Measurements from ENCODE around the gene NOL9. TPM values are rescaled to one million over a fixed set of nuclear protein-coding genes. Genes with fewer than 3 reads are reported as not detected.
"Not testable (repeated sequence)": the region's sequence is repeated elsewhere in the genome, so short reads cannot be mapped to it uniquely, and the experiment has no call there.

The NOL9 gene
- total RNA-seq, 1 donor from 2014 or later: 23.2 TPM

- no peak for DNase-seq (ENCODE audit: low spot score)
Measured at GRCh38 chr1:6505367-6506209, 48.7 kb downstream of the NOL9 start.

GRCh38 chr1:6504887-6505286, 49.4 kb downstream of the NOL9 start:
- DNase-seq (ENCODE audit: low spot score): no peak

GRCh38 chr1:6503884-6504602, 50.3 kb downstream of the NOL9 start:
- DNase-seq (ENCODE audit: low spot score): no peak

- DNase-seq (ENCODE audit: low spot score): no peak
Measured at GRCh38 chr1:6502000-6502891, 52.1 kb downstream of the NOL9 start.

- no peak for DNase-seq (ENCODE audit: low spot score)
Measured at GRCh38 chr1:6501279-6501813, 53.0 kb downstream of the NOL9 start.

DNA sequence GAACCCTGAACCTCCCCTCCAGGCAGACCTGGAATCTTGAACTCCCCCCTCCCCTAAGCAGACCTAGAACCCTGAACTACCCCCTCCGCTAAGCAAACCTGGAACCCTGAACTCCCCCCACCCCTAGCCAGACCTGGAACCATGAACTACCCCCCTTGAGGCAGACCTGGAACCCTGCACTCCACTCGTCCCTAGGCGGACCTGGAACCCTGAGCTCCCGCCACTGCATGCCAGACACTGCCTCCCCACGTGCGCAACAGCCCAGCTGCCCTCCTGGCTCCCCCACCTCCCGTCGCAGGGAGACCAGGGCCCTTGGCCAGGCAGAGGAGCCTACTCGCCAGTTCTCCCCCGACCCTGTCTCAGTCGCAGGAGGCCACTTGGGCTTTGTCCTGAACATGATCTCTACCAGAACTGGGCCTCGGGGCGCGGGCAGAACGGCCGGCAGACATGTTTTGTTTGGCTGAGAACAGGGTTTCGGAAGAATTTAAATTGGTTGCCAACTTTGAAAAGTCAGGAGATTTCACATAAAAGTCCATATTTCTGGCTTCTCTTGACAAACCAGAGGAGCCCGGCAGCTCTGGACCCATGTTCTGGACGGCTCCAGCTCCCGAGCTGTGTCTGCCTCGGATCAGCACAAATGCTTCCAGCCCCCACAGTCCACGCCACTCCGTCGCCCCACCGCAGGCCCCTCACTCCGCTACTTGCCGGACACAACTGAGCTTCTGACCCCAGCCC, 53.6 kb downstream of the NOL9 start:
- no peak for DNase-seq (ENCODE audit: low spot score)

- DNase-seq (ENCODE audit: low spot score): no peak
Measured at GRCh38 chr1:6499296-6499695, 55.0 kb downstream of the NOL9 start.

DNA sequence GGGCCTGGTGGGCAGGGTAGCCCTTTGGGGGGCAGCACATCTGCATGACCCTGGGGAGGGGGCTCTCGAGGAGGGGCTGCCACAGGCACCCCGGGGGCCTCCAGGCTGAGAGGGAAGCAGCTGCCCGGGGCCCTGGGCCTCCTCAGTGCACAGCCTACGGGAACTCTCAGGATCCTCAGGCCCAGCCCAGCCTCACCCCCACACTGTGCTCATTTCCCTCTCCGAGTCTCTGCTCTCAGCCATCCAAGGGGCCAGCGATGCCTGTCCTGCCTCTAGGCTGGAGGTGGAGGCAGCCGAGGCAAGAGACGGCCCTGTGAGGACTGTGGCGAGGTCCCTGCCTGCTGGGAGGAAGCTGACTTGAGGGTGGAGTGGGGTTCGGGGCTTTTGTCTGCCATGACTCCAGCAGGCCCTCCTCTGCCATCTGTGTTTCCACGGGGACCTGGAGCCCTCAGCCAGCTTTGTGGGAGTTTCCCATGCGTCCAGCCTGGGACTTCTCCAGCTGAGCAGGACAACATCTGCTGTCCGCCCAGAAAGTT, 55.7 kb downstream of the NOL9 start:
- DNase-seq (ENCODE audit: low spot score): no peak

GRCh38 chr1:6497867-6498575, 56.3 kb downstream of the NOL9 start:
- no peak for DNase-seq (ENCODE audit: low spot score)

DNA sequence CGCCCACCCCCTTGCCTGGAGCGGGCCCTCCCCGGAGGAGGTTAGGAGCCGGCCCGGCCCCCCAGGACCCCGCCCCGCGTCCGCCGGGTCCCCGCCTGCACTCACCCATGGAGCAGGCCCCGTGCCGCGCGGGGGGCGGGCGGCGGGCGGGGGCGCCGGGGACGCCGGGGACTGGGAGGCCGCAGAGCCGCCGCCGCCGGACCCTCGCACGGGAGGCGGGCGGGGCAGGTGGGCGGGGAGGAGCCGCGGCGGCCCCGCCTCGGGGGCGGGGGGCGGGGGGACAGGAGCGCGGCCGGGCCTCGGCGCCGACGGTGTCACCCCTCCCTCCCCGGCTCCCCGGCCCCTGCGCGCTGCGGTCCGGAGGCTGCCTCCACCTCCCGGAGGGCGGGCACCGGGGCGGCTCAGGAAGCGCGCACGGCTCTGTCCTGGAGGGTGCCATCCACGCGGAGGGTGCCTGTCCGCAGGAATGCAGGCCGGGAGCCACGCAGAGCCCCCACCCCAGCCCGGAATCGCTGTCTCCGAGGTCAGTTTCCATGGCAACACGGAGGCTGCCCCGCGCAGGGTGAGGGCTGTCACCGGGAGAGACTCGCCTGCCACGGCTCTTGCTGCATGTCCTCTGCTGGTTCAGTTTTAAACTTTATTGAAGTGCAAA, 57.0 kb downstream of the NOL9 start:
- DNase-seq (ENCODE audit: low spot score): no peak

DNA sequence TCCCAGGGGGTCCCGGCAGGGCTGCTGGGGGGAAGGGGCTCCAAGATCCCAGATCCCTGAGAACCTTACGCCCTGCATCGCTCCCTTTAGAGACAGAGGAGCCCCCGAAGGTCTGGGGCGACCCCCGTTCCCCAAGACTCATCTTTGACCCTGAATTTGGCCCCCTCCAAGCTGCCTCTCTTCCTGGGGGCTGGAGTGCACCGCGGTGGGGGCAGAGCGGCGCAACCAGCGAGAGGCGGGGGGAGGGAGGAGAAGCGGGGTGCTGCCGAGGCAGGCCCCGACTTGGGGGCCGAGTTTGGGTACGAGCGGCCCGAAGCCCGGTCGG, 57.5 kb downstream of the NOL9 start:
- DNase-seq (ENCODE audit: low spot score): no peak

- no peak for DNase-seq (ENCODE audit: low spot score)
Measured at GRCh38 chr1:6496365-6496721, 58.0 kb downstream of the NOL9 start.

DNA sequence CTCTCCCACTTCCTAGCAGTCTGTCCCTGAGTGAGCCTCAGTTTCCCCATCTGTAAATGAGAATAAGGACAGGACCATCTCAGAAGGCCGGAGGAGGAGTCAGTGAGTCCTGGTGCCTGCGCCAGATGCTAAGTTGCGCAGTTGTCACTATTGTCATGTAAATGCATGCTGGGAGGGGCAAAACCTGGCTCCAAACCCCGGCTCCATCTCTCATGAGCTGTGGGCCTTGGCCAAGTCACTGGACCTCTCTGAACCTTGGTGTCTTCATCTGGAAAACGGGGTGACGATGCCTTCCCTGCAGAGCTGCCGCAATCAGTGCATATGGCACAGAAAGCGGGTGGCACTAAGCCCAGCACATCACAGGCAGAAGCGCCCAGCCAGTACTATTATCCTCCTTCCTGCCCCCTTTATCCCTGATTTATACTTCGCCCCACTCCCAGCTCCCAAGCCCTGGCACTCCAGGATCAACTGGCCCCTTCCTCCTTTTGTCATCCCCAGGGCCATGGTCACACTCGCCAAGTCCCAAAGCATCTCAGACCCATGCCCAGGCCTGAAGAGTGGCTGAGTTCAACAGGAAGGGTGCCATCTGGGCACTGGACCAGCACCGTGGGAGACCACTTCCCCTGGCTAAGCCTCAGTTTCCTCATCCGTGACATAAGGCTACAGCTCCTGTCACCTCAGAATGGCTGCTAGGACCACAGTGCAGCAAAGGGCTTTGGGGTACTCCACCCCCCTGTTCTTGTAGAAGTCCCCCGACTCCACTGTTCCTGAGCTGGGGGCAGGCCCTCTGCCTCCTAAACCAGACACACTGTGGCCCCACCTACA, 58.6 kb downstream of the NOL9 start:
- DNase-seq (ENCODE audit: low spot score): no peak

DNA sequence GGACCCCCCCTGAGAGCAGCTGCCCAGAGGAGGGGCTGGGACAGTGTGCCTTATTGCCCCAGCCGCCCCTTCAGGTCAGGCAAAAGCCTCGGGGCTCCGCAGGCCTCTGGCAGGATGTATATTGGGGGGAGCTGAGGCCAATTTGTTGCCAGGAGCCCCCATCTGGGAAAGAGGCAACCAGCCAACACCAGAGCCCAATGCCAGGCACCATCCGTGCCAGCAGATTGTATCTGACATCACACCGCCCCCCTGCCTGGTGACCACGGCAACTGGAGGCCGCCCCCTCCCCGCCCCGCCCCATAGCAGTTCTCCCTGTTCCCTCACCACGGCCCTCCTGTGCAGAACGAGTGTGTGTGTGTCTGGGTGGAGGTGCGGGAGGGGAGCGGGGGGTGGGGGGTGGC, 59.3 kb downstream of the NOL9 start:
- DNase-seq (ENCODE audit: low spot score): no peak

- DNase-seq (ENCODE audit: low spot score): no peak
Measured at GRCh38 chr1:6494627-6495026, 59.7 kb downstream of the NOL9 start.

DNA sequence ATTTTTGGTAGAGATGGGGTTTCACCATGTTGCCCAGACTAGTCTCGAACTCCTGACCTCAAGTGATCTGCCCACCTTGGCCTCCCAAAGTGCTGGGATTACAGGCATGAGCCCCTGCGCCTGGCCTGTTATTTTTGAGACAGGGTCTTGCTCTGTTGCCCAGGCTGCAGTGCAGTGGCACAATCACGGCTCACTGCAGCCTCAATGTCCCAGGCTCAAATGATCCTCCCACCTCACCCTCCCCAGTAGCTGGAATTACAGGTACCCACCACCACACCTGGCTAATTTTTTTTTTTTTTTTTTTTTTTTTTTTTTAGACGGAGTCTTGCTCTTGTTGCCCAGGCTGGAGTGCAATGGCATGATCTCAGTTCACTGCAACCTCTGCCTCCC, 60.5 kb downstream of the NOL9 start:
- DNase-seq (ENCODE audit: low spot score): not testable (repeated sequence)

GRCh38 chr1:6491966-6492365, 62.3 kb downstream of the NOL9 start:
- DNase-seq (ENCODE audit: low spot score): no peak

DNA sequence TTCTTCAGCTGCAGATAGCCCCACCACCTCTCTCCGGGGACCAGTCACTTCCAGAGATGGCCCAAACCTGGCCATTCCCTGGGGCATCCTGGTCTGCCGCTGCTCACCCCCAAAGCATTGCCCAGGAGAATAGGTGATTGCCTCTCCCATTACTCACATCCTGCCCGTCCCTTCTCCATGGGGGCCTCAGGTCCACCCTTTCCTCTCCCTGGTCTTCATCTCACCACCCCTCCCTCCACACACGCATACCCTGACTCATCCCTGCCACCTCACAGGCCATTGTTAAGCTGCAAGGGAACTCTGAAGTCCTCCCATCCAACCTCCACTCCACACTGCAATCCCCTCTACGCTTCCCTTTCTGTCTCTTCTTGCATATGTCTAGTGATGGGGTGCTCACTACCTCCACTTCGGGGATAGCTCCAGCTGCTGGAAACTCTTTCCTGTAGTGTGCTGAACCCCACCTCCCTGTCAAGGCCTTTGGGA, 62.8 kb downstream of the NOL9 start, which contains the start of gene PLEKHG5:
Gene PLEKHG5 (minus strand): TSS at position 188 of the 483 bp plus-strand sequence. CDS start 14,096 bp downstream, outside the sequence.
- no peak for DNase-seq (ENCODE audit: low spot score)

All from mesenteric fat pad (tissue), 1 donor.